ENCODE measurements around the gene AP1M1. TPM values are rescaled to one million over a fixed set of nuclear protein-coding genes. Genes with fewer than 3 reads are reported as not detected.

AP1M1 gene
- total and polyA plus RNA-seq, 2 of the 4 experiments (the other 2 are of a cell fraction), result 85.1 to 99.1 TPM

DNA sequence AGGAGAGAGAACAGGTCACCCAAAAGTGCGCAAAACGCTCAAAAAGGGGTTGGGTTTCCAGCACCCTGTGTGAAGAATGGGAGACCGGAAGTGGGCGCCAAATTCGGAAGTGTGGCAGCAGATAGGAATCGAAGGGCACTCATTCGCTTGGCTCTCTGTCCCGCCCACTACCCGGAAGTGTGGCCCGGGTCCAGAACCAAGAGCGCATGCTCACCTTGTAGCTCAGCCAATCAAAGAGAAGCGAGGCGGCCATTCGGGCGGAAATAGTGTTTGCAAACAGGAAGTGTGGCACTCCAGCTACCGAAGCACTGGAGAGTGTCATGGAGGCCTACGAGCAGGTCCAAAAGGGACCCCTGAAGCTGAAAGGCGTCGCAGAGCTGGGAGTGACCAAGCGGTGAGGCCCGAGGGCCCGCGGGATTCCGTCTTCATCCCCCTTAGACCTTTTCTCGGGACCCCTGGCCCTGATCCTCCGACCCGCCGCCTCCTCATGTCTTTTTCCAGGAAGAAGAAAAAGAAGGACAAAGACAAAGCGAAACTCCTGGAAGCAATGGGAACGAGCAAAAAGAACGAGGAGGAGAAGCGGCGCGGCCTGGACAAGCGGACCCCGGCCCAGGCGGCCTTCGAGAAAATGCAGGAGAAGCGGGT lies 12.5 kb upstream of the AP1M1 start, which contains the start of gene FAM32A:
Gene FAM32A, plus strand, starts transcription at position 288 of the 645 bp plus-strand sequence. Its CDS starts 33 bp downstream, at position 321.
- peaks cover 3% of the 10 kb centered on the region; the same call in 1 of the 2 replicates for H3K4me1 ChIP-seq (ENCODE audit: control insufficient read depth, insufficient read depth, low read length)
- H3K9me3 ChIP-seq (ENCODE audit: control insufficient read depth, insufficient read depth, low read length), result no peaks in the 10 kb centered on the region
- H3K4me3 ChIP-seq (ENCODE audit: insufficient read depth, low read depth, low read length), result peak within 1 kb of the TSS; percentile 65
- H2BK5ac ChIP-seq (ENCODE audit: low read depth, low read length, poor library complexity, severe bottlenecking), result peak within 1 kb of the TSS; percentile 59
- peaks cover 15 to 42% of the 10 kb centered on the region in 2 experiments for H3K79me1 ChIP-seq (ENCODE audit: low read depth in 1 of 2, low read length in 2 of 2)
- BruUV-seq (replicated peaks), result no TSS peak
- TF ChIP-seq MAZ (IDR thresholded peaks at IDR 0.05; ENCODE audit: borderline replicate concordance, low read depth, low read length) (0 out of 2 replicates have a peak, but pooled peaks have one; percentile 29), RFX5 (IDR thresholded peaks at IDR 0.05; ENCODE audit: low read depth, low read length) (no peak), MXI1 (IDR thresholded peaks at IDR 0.05; ENCODE audit: borderline replicate concordance, low read depth, low read length) (peak; percentile 64; the same call in 1 of the 2 replicates), POLR2A (IDR thresholded peaks at IDR 0.05; ENCODE audit: low read depth, low read length) (peak; percentile 92)
- TF ChIP-seq, protein P1, sequence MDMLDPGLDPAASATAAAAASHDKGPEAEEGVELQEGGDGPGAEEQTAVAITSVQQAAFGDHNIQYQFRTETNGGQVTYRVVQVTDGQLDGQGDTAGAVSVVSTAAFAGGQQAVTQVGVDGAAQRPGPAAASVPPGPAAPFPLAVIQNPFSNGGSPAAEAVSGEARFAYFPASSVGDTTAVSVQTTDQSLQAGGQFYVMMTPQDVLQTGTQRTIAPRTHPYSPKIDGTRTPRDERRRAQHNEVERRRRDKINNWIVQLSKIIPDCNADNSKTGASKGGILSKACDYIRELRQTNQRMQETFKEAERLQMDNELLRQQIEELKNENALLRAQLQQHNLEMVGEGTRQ (IDR thresholded peaks at IDR 0.05; ENCODE audit: low read depth, low read length), result no peak
- TF ChIP-seq, protein P2, sequence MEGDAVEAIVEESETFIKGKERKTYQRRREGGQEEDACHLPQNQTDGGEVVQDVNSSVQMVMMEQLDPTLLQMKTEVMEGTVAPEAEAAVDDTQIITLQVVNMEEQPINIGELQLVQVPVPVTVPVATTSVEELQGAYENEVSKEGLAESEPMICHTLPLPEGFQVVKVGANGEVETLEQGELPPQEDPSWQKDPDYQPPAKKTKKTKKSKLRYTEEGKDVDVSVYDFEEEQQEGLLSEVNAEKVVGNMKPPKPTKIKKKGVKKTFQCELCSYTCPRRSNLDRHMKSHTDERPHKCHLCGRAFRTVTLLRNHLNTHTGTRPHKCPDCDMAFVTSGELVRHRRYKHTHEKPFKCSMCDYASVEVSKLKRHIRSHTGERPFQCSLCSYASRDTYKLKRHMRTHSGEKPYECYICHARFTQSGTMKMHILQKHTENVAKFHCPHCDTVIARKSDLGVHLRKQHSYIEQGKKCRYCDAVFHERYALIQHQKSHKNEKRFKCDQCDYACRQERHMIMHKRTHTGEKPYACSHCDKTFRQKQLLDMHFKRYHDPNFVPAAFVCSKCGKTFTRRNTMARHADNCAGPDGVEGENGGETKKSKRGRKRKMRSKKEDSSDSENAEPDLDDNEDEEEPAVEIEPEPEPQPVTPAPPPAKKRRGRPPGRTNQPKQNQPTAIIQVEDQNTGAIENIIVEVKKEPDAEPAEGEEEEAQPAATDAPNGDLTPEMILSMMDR (conservative IDR thresholded peaks at IDR 0.05; ENCODE audit: low read depth, low read length), result peak; percentile 22; the same call in 1 of the 2 replicates
- TF ChIP-seq, protein P3, sequence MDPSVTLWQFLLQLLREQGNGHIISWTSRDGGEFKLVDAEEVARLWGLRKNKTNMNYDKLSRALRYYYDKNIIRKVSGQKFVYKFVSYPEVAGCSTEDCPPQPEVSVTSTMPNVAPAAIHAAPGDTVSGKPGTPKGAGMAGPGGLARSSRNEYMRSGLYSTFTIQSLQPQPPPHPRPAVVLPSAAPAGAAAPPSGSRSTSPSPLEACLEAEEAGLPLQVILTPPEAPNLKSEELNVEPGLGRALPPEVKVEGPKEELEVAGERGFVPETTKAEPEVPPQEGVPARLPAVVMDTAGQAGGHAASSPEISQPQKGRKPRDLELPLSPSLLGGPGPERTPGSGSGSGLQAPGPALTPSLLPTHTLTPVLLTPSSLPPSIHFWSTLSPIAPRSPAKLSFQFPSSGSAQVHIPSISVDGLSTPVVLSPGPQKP (IDR thresholded peaks at IDR 0.05; ENCODE audit: borderline replicate concordance, low read depth, low read length), result peak; percentile 99
- H4K5ac ChIP-seq (ENCODE audit: low read depth, low read length), result peak within 1 kb of the TSS; percentile 85
- peak within 1 kb of the TSS; percentile 76 for H3K4ac ChIP-seq (ENCODE audit: low read depth, low read length)
- H4K20me1 ChIP-seq (ENCODE audit: insufficient read depth, low read length), result peaks cover 6% of the 10 kb centered on the region; the same call in 1 of the 2 replicates
- H2AK5ac ChIP-seq (ENCODE audit: low read depth, low read length), result peak within 1 kb of the TSS; percentile 77
- H3K27ac ChIP-seq (ENCODE audit: insufficient read depth, low read length), result peak within 1 kb of the TSS; percentile 66
- H3K18ac ChIP-seq (ENCODE audit: low read depth, low read length), result no peak within 1 kb of the TSS
- peaks cover 7% of the 10 kb centered on the region; the same call in 1 of the 2 replicates for H3K9me1 ChIP-seq (ENCODE audit: insufficient read depth, low read length)
- H2BK20ac ChIP-seq (ENCODE audit: low read depth, low read length), result no peak within 1 kb of the TSS
- no peaks in the 10 kb centered on the region for H3K27me3 ChIP-seq (ENCODE audit: control insufficient read depth, insufficient read depth, low read length)
- WGBS, 2 experiments (ENCODE audit: extremely low coverage in 2 of 2, insufficient read length in 1 of 2), result 0% methylated on average over 21 of the region's 39 CpGs; no CpG with 5 or more reads in 1 of the 2 experiments
- H3K14ac ChIP-seq (replicated peaks; ENCODE audit: low read depth, low read length), result peak within 1 kb of the TSS; percentile 70
- peak within 1 kb of the TSS; percentile 95 to 99 for H4K8ac ChIP-seq (ENCODE audit: low read depth in 2 of 2, low read length in 2 of 2)
- peak within 1 kb of the TSS; percentile 46; the same call in 1 of the 2 replicates for H3K23ac ChIP-seq (ENCODE audit: low read depth, low read length)
- ChIA-PET POLR2A (ENCODE audit: unreplicated experiment) (interaction anchor here (0.6 to 1.4 kb wide), 5 partner anchors 107 to 198 kb away, joined by 3 to 8 read pairs (median 3); partner anchors contain the start of gene TPM4), CTCF (interaction anchor here (0.6 to 2.3 kb wide), 4 partner anchors 12 to 146 kb away, joined by 3 to 12 read pairs (median 4); partner anchors contain the start of gene AP1M1)
- in situ Hi-C loops (cut with MboI; ENCODE audit: low sequenced_read_pairs) (loop anchor here (5.0 to 25.0 kb wide), 5 partner anchors 73 to 1073 kb away; partner anchors contain the start of genes AKAP8L, CYP4F3, RAB8A and SYDE1), dilution Hi-C loops (cut with HindIII; ENCODE audit: low sequenced_read_pairs, unreplicated experiment) (no loop called here), intact Hi-C loops (cut with micrococcal nuclease) (no loop called here)
- ATAC-seq (ENCODE audit: low read depth) (peak; percentile 86), DNase-seq (peak; percentile 99)
- peak within 1 kb of the TSS; percentile 92 for H2AFZ ChIP-seq (replicated peaks; ENCODE audit: low read length, poor library complexity)
- H2BK15ac ChIP-seq (ENCODE audit: low read depth, low read length), result no peak within 1 kb of the TSS
- peak within 1 kb of the TSS; percentile 81 for H3K9ac ChIP-seq (ENCODE audit: low read depth, low read length)
- H3K56ac ChIP-seq (ENCODE audit: extremely low read depth, insufficient read depth, low read length), result peak within 1 kb of the TSS; percentile 68
- H2BK120ac ChIP-seq (ENCODE audit: low read depth, low read length), result peak within 1 kb of the TSS; percentile 30; the same call in 1 of the 2 replicates
- peak within 1 kb of the TSS; percentile 65 for H4K91ac ChIP-seq (ENCODE audit: insufficient read depth, low read depth, low read length)
- peak within 1 kb of the TSS; percentile 98 for H3K4me2 ChIP-seq (ENCODE audit: low read depth, low read length)
- peak within 1 kb of the TSS; percentile 97 for H2AK9ac ChIP-seq (replicated peaks; ENCODE audit: low read depth, low read length, poor library complexity)
- H3K36me3 ChIP-seq (ENCODE audit: control insufficient read depth, insufficient read depth, low read length), result peaks cover 16% of the 10 kb centered on the region

Measured in IMR-90 (cell line).